ENCODE measurements around the gene ARL2.
A peak's percentile ranks its signal among the peaks of the same experiment; 100 is the strongest.

ARL2 gene

GRCh38 chr11:65051398-65051858 lies 37.5 kb downstream of the ARL2 start:
- DNase-seq = no peak

GRCh38 chr11:65053827-65054508 lies 40.0 kb downstream of the ARL2 start:
- DNase-seq = no peak

GRCh38 chr11:65055538-65055937 lies 41.6 kb downstream of the ARL2 start:
- DNase-seq = no peak

- no peak for DNase-seq
Measured at GRCh38 chr11:65056999-65057398, 43.0 kb downstream of the ARL2 start.

GRCh38 chr11:65057526-65057925 lies 43.6 kb downstream of the ARL2 start:
- no peak for DNase-seq

GRCh38 chr11:65058012-65058411 lies 44.1 kb downstream of the ARL2 start:
- no peak for DNase-seq

GRCh38 chr11:65058419-65059054 lies 44.6 kb downstream of the ARL2 start, which contains the start of gene NAALADL1:
TSS of gene NAALADL1 (minus strand) at chr11:65058553. CDS start at chr11:65058521, 32 bp downstream.
- no peak for DNase-seq

- no peak for DNase-seq
Measured at GRCh38 chr11:65059523-65059922, 45.6 kb downstream of the ARL2 start.

- no peak for DNase-seq
Measured at GRCh38 chr11:65059959-65060824, 46.2 kb downstream of the ARL2 start.

GRCh38 chr11:65060913-65061408 lies 47.0 kb downstream of the ARL2 start:
- DNase-seq = no peak

GRCh38 chr11:65063532-65063931 lies 49.6 kb downstream of the ARL2 start:
- DNase-seq = no peak

- DNase-seq = no peak
Measured at GRCh38 chr11:65064847-65065240, 50.9 kb downstream of the ARL2 start.

- no peak for DNase-seq
Measured at GRCh38 chr11:65065851-65066250, 51.9 kb downstream of the ARL2 start.

- no peak for DNase-seq
Measured at GRCh38 chr11:65066315-65066714, 52.4 kb downstream of the ARL2 start.

- DNase-seq = peak; percentile 47
Measured at GRCh38 chr11:65066805-65067291, 52.9 kb downstream of the ARL2 start.

GRCh38 chr11:65067446-65067845 lies 53.5 kb downstream of the ARL2 start:
- no peak for DNase-seq

GRCh38 chr11:65069217-65069616 lies 55.3 kb downstream of the ARL2 start:
- no peak for DNase-seq

Measured in DMS153 (cell line).